Activated CD4-positive, CD25-positive, alpha-beta regulatory T cell treated with anti-CD3 and anti-CD28 coated beads, Interleukin-2, amount 50 U/mL, for 24 hours (primary cell): ENCODE data around the gene LANCL2.
"Not testable (repeated sequence)": the region's sequence is repeated elsewhere in the genome, so short reads cannot be mapped to it uniquely, and the experiment has no call there.

Experiments used
- ATAC-seq, 2 donors: fragments of 150-1000 bp; cut with Tn5 transposase; one replicate each; pipeline ENCODE4 v1.10.0; 2021; ENCODE audit warnings: mild to moderate bottlenecking in 1 of 2, moderate library complexity in 1 of 2

Gene LANCL2

DNA sequence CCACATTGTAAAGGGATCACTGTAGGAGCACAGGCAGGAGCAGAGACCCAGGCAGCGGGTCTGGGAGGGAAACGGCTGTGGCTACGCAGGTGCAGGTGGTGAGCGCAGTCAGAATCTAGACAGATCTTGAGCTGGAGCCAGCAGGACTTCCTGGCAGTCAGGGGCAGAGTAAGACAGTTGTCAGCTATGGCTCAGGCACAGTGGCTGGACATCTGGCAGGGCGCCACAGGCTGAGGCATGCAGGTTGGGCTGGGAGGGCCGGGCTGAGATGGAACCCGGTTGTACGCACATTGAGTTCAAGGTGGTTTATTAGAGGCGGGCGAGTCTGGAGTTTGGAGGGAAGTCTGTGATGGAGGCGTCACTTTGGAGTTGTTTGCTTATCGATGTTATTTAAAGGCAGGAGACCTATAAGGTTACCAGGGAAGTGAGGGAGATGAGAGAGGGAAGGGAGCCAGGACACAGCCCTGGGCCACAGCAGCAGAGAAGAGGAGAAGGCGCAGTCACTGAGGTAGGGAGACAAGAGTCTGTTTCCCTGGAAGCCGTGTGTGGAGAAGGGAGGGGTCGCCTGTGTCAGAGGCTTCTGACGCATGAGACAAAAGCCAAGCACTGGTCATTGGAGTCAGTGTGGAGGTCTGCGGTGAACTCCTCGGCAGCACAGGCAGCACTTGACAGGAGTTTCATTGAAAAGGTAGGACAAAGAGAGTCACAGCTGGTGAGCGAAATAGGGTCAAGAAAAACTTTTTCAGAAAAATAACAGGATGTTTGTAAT, 73.8 kb downstream of the LANCL2 start:
- ATAC-seq: no peak

DNA sequence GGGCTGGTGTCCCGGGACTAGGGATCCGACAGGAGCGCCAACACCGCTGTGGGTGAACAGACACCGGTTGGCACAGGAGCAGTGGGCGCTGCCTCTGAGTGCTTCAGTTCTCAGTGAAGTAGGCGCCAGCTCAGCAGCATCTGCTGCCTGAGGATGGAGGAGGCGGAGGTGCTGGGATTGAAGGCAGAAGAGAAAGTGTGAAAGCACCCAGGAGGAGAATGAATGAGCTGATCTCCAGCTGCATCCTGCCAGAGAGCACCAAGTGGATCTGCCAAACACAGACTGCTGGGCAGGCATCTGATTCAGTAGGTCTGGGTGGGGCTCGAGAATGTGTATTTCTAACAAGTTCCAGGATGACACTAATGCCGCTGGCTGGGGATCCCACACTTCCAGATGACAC, 74.5 kb downstream of the LANCL2 start:
- ATAC-seq: peak; percentile 21 to 30

DNA sequence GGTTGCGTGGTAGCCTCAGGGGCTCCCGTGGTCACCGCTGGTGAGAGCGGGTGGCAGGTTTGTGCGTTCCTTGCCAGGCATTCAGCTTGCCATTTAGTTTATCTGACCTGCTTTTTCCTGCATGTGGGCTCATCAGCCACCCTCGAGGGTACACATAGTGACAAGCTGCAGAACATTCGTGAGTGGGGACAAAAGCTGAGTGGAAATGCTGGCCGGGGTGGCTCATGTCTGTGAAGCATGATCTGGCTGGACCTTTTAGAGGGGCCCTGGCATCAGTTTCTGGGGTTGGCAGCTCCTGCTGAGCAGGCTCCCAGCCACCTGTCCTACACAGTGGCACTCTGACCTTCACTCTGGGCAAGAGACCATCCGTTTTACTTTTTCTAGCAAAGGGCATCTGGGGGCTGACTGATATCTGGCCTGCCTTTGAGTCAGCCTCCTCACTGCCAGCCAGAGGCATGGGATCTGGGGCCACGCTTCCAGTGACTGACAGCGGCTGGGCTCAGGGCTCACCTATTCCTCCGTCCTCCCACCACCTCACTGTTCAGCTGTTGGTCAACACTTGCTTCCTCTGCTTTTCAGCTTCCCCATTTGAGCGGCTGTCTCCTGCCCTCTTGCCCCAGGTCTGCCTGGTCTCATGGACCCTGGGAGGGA, 75.0 kb downstream of the LANCL2 start:
- ATAC-seq: no peak

DNA sequence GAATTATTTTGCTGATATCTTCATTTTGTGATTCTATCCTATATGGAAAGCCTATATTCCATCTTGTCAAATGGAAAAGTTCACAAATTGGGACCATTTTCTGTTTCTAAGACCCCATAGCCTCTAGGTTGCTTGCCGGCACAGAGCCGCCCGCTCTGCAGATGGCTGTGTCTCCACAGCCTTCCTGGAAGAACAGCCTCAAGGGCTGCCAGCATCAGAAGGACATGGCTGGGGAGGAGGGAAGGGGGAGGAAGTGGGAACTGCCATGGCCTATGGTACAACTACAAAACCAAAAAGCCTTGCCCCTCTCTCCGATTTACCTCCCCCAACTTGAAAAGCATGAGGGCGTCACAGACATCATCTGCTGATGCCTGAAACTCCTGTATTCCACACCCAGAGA, 75.9 kb downstream of the LANCL2 start:
- ATAC-seq: no peak

DNA sequence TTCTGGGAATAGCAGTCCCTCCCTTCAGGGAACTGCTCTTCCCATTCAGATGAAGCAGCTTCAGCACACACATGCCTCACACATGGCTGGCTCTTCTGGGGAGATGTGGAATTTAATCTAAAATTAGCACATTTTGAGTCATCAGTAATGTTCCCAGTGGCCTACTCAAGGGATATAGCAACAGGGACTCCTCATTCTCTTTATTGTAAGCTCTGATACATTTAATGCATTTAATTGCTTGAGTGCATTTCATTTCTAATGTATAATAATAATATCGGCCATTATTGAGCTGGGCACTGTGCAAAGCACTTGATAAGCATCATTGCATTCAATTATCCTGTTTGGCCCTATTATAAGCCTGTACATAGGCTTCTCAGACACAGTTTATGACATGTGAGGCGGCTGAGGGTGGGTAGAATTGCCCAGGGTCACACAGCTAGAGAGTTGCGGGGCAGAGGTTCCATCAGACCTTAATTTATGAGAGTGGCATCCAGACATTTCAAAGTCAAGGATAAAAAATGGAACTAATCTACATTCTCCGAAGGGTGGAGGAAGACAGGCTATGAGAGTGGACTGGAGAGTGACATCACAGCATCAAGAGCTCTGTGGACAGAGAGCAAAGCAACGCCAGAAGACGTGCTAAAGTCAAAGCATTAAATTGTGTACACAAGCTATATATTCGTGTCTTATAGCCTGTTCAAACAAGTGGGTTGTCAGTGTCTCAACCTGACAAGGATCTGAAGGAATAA, 76.8 kb downstream of the LANCL2 start:
- ATAC-seq: no peak

DNA sequence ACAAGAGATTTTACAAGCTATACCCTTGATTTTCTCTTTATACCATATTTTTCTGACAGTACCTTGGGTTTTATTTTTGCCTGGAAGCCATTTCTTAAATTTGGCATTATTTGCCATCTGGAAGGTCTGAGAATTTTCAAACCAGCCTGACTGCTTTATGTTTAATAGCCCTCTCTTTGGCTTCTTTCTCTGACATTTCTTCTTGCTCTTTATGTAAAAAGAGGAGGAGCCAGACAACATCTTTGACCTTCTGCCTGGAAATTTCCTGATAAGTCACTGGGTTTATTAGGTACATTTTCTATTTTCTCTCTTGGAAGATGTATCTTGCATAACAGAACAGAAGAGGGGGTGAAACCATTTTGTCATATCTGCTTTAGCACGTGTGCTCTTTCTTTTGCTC, 79.6 kb downstream of the LANCL2 start:
- peak in 1 of 2 donors; percentile 28 for ATAC-seq

DNA sequence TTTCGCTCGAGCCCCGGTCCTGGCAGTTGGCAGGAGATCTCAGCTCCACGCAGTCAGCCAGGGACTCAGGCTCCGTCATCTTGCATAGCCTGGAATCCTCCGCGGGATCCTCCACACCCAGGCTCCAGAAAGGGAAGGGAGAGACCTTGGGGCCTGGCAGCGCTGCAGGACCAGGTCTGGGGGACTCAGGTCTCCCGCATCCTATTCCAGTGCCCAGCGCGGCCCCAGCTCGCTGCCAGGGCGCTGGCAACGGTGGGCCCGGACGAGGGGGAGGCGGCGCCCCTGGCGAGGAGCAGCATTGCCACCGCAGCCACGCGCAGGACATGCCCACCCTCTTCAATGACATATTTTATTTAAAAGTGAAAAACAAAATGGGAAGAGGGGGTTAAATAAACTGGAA, 83.4 kb downstream of the LANCL2 start:
- no peak for ATAC-seq

DNA sequence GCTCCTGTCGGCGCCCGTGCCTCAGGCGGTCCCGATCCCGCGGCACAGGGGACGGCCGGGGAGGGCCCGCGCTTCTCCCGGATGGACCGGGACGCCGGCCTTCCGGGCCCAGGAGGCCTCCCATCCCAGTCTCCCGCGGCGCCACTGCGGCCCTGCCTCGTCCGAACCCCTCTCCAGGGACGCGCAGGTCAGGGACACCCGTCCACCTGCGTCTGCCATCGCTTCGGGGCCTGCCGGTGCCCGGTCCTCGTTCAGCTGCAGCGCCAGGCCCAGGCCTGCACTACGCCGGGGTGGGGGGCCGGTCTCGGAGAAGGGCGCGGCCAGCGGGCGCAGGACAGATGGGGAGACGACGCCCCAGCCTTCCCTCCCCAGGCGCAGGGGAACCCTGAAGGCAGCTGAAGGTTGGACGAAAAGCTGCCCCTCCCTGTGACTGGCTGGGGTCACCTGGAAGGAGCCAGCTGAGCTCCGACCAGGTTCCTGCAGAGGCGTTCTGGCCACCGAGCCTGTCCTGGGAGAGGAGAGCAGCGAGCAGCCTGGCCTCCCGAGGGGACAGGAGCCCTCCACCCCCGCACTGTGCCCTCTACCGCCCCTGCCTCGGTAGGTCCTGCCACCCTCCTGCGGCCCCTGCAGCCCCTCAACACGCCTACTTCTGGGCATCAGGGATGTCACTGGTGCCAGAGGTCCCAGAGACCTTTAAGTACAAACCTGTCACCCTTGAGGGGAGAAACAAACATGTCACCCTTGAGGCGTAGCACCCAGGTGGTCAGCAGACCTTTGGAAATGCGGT, 84.3 kb downstream of the LANCL2 start:
- no peak for ATAC-seq

DNA sequence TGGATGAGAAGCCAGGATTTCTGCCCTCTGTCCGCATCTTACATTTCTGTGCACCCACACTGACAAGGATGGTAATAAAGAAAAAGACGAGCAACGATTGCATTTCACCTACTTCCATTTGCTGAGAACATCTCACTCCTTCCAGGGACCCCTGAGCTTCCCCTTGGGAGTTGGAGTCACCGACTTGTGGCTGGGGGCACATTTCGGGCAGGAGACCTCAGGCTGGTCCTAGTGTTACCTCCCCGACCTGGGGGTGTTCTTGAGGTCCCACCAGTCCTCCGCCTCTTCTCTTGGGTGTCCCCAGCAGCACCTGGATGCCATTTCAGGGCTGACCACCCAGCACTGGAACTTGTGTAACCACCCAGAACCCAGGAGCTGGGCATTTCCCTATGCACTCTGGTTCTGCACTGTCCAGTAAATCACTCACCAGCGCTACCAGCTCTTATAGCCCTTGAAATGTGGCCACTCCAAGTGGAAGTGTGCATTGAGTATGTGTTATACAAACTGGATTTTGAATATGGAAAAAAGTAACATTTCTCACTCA, 84.9 kb downstream of the LANCL2 start:
- no peak for ATAC-seq

DNA sequence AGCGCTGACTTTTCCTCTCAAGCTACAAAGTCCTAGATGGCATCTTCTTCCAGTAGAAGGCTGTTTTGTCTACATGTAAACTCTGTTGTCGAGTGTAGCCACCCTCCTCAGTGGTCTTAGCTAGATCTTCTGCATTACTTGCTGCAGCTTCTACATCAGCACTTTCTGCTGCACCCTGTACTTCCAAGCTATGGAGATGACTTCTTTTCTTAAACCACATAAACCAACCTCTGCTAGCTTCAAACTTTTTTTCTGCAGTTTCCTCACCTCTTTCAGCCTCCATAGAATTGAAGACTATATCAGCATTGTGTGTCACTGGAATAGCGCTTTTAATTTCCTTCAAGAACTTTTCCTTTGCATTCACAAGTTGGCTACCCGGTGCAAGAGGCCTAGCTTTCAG, 87.8 kb downstream of the LANCL2 start:
- peak in 1 of 2 donors; percentile 30 for ATAC-seq

DNA sequence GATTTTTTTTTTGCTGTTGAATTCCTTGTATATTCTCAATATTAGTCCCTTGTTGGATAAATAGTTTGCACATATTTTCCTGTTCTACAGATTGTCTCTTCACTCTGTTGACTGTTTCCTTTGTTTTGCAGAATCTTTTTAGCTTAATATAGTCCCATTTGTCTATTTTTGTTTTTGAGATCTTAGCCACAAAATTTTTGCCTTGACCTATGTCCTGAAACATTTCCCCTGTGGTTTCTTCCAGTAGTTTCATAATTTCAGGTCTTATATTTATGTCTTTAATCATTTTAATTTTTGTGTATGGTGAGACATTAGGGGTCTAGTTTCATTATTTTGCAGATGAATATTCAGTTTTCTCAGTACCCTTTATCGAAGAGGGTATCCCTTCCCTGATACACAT, 92.7 kb downstream of the LANCL2 start:
- ATAC-seq: no peak

DNA sequence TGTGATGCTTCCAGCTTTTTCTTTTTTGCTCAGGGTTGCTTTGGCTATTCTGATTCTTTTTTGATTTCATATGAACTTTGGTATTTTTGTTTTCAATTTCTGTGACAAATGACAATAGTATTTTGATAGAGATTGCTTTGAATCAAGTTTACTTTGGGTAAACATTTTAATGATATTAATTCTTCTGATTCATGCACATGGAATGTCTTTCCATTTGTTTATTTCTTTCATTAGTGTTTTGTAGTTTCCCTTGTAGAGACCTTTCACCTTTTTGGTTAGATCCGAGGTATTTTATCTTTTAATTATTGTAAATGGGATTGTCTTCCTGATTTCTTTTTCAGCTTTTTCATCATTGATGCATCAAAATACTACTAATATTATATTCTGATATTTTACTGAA, 93.2 kb downstream of the LANCL2 start:
- ATAC-seq: no peak

DNA sequence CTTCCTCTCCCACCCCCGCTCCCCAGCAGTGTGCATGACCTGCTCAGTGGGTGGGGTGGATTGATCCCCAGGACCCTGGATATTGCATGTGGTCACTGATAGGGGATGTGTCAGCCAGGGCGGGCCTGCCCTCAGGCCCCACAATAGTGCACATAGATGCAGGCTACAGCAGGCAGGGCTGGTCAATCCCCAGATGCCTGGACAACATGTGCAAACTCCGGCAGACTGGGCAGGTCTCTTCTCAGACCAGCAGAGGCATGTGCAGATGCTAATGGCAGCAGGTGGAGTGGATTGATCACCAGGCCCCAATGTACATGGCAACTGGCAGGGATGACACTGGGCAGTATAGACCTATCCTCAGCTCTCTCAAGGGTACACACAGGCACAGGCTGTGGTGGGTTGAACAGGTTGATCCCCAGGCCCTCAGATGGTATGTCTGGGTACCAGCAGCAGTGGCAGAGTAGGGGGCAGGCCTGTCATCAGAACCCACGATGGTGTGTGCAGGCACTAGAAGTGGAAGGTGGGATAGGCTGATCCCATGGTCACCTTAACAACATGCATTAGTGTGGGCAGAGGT, 98.6 kb downstream of the LANCL2 start:
- no peak for ATAC-seq

DNA sequence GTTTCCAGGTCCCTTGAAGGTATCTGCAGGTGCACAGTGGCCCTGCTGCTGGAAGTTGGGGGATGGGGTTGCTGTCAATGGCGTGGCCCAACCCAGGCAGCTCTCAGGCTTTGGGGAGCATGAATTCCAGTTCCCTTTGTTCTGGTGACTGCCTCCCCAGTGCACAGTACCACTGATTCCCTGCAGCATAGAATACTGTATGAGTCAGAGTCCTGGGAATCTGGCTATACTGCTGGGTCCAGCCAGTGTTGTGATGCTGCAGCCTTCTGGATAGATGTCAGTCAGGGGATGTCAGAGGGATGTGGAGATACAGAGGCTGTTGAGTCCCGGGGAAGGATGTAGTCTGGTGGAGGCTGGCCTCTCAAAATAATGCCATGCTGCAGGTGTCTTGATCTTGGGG, 99.3 kb downstream of the LANCL2 start:
- no peak for ATAC-seq

DNA sequence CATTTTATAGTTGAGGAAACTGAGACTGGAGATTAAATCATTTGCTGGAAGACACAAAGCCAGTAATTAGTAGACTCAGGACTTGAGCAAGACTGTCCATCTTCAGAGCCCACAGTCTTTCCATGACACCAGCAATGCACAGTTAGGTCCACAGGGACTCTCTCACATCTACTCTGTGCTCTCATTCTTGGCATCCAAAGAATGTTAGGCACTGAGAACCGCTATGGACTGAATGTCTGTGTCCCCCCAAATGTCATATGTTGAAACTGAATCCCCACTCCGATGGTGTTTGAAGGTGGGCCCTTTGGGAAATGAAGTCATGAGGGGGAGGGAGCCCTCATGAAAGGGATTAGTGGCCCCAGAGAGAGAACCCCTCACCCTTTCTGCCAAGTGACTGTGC, 100.6 kb downstream of the LANCL2 start:
- ATAC-seq: no peak

DNA sequence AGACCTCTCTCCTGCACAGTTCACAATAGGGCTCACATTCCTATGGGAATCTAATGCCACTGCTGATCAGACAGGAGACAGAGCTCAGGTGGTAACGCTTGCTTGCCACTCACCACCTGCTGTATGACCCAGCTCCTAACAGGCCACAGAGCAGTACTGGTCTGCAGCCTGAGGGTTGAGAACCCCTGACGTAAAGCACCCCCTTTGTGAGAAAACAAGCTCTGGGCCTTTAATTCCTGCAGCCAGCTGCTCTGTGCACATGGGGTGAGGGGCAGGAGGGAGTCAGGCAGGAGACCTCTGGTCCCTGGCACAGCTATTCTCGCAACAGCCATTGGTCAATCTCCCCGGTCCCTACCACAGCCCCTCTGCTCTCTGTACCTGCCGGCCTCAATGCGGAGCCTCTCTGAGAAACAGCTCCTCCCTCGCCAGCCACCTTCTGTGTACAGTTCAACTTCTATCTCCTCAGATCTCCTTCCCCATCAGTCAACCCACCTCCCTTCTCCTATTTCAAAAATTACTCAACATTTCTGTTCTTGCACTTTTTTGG, 102.0 kb downstream of the LANCL2 start:
- ATAC-seq: no peak

DNA sequence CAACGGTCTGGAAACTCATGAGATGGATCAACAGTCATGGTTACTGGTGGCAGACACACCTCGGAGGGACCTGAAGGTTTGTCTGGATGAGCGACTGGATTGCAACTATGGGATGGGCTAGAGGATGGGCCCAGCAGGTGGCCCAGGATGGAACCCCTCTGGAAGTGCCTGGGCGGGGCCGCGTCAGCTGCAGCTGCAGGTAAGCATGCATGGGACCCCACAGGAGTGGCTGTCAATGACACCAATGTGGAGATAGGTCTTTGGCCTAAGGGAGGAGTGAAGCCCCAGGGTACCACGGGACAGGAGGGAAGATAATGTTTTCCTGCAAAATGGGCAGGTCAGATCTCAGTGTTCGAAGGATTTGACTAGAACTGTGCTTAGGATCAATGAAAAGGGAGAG, 103.4 kb downstream of the LANCL2 start:
- no peak for ATAC-seq

DNA sequence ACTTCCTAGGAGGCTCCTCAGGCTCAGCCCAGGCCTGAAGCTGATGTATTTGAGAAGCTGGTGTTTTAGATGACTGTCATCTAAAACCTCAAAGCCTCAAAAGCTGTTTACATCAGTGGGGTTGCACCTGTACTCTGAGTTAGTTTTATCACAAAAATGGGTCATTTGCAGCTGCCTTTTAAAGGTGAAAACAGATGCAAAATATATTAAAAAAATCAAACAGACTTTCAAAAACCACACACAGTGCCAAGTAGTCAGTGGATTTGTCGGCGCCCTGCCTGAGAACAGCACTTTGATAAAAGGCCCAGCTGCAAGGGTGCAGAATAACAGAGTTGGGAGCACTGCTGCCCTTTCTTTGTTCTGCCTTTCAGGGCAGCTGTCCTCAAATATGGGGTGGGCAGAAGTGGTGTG, 104.1 kb downstream of the LANCL2 start:
- ATAC-seq: peak; percentile 83

DNA sequence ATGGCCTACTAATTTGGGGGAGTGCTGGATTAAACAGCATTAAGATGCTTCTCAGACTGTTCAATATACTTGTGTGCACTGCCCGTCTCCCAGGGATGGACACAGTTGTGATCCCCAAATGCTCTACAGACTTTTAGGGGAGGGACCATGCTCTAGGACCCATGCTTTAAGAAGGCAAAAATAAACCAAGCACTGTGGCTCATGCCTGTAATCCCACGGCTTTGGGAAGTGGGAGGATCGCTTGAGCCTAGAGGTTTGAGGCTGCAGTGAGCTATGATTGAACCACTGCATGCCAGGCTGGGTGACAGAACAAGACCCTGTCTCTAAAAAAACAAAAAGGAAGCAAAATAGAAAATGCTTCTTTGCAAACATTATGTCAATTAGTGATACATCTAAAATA, 104.6 kb downstream of the LANCL2 start:
- no peak for ATAC-seq

DNA sequence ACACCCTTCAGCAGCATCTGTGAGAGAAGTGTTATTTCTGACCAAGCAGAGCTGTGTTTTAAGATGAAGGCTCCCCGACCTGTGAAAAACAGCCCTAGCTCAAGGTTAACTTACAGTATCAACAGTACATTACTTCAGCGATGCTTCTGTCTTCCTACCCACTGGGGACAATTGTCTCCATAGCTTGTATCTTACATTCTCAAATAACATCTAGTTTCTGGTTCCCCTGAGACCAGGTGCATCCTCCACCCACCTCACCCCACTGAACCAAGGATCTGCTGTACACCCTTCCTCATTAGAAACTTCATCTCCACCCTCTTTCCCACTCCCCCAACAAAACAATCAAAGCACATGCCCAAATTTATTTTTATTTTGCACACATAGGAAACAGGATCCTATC, 105.1 kb downstream of the LANCL2 start:
- no peak for ATAC-seq

DNA sequence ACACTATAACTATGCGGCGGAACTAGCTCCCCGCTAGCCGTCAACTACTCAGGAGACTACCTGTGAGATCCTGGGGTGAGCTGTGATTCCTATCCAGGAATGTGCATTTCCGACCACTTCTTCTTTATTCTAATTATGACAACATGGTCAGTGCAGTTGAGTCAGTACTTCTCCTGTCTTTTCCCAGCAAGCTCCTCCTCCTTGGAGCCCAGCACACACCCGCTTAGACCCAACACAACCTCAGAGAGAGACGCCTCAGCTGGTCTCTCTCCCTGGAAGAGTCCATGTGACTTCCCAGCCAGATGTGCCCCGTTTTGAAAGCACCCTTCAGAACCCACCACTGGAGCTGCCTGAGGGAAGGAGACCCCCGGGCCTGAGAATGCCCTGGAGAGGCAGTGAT, 106.5 kb downstream of the LANCL2 start:
- not testable (repeated sequence) for ATAC-seq

DNA sequence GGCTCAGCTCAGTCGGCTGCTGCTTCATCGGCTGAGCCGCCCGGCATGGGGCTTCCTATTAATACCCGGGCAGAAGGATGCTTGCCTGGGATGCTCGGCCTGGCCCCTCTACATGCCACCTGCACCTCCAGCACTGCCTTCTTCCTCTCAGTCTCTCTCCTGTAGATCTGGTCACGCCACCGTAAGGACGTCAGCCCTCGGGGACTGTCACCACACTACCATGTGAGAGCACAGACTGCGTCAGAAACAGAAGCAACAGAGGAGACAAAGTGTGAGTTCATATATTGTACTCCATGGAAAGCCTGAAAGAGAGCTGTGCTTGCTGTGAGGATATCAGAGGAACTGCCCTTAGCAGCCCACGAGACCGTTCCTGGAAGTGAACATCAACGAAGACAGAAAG, 107.3 kb downstream of the LANCL2 start:
- not testable (repeated sequence) for ATAC-seq
